ENCODE data around the gene CCNB2.
"Not testable (repeated sequence)": the region's sequence is repeated elsewhere in the genome, so short reads cannot be mapped to it uniquely, and the experiment has no call there.

Gene CCNB2

GRCh38 chr15:59143281-59143680 is 38.3 kb downstream of the CCNB2 start:
- TF ChIP-seq CTCF (IDR thresholded peaks at IDR 0.05; ENCODE audit: borderline replicate concordance, control extremely low read depth, extremely low read depth, insufficient read depth, missing control alignments): no peak
- in situ Hi-C loops (cut with MboI; ENCODE audit: low sequenced_read_pairs, unreplicated experiment): loop anchor here (25.0 kb wide), 1 partner anchor 906 kb away; no protein-coding TSS in a partner anchor
- no peak for DNase-seq (ENCODE audit: low spot score)

- DNase-seq (ENCODE audit: low spot score): not testable (repeated sequence)
- in situ Hi-C loops (cut with MboI; ENCODE audit: low sequenced_read_pairs, unreplicated experiment): loop anchor here (25.0 kb wide), 1 partner anchor 907 kb away; no protein-coding TSS in a partner anchor
Observed at GRCh38 chr15:59144594-59144993, 39.6 kb downstream of the CCNB2 start.

- DNase-seq (ENCODE audit: low spot score): no peak
- TF ChIP-seq CTCF (IDR thresholded peaks at IDR 0.05; ENCODE audit: borderline replicate concordance, control extremely low read depth, extremely low read depth, insufficient read depth, missing control alignments): no peak
- in situ Hi-C loops (cut with MboI; ENCODE audit: low sequenced_read_pairs, unreplicated experiment): loop anchor here (25.0 kb wide), 1 partner anchor 910 kb away; no protein-coding TSS in a partner anchor
Observed at GRCh38 chr15:59147666-59148065, 42.7 kb downstream of the CCNB2 start.

GRCh38 chr15:59148153-59148833 is 43.3 kb downstream of the CCNB2 start:
- in situ Hi-C loops (cut with MboI; ENCODE audit: low sequenced_read_pairs, unreplicated experiment): loop anchor here (25.0 kb wide), 1 partner anchor 911 kb away; no protein-coding TSS in a partner anchor
- TF ChIP-seq CTCF (IDR thresholded peaks at IDR 0.05; ENCODE audit: borderline replicate concordance, control extremely low read depth, extremely low read depth, insufficient read depth, missing control alignments): no peak
- DNase-seq (ENCODE audit: low spot score): no peak

GRCh38 chr15:59150185-59150584 is 45.2 kb downstream of the CCNB2 start:
- in situ Hi-C loops (cut with MboI; ENCODE audit: low sequenced_read_pairs, unreplicated experiment): loop anchor here (25.0 kb wide), 1 partner anchor 337 kb away; no protein-coding TSS in a partner anchor
- no peak for DNase-seq (ENCODE audit: low spot score)
- TF ChIP-seq CTCF (IDR thresholded peaks at IDR 0.05; ENCODE audit: borderline replicate concordance, control extremely low read depth, extremely low read depth, insufficient read depth, missing control alignments): no peak

GRCh38 chr15:59152694-59153450 is 47.9 kb downstream of the CCNB2 start:
- in situ Hi-C loops (cut with MboI; ENCODE audit: low sequenced_read_pairs, unreplicated experiment): loop anchor here (25.0 kb wide), 1 partner anchor 334 kb away; no protein-coding TSS in a partner anchor

More at GRCh38 chr15:59152694-59153450, 47.9 kb downstream of the CCNB2 start:
- TF ChIP-seq CTCF (IDR thresholded peaks at IDR 0.05; ENCODE audit: borderline replicate concordance, control extremely low read depth, extremely low read depth, insufficient read depth, missing control alignments): no peak
- DNase-seq (ENCODE audit: low spot score): no peak
